ENCODE data around the gene SRGAP3. TPM values are rescaled to one million over a fixed set of nuclear protein-coding genes. Genes with fewer than 3 reads are reported as not detected.

The SRGAP3 gene
- total RNA-seq, 2 experiments from 2014 or later = 1.2 to 1.5 TPM

GRCh38 chr3:9117220-9117619 lies 132.2 kb downstream of the SRGAP3 start:
- no peak overlapping the region for H3K27ac Mint-ChIP-seq
- no peak for DNase-seq
- H3K36me3 Mint-ChIP-seq (ENCODE audit: low read depth) = no peaks in the 10 kb centered on the region
- H3K27me3 Mint-ChIP-seq = no peaks in the 10 kb centered on the region
- no peaks in the 10 kb centered on the region for H3K4me1 Mint-ChIP-seq
- H3K9me3 Mint-ChIP-seq (ENCODE audit: low read depth) = no peaks in the 10 kb centered on the region
- CTCF ChIA-PET = interaction anchor here (0.5 to 0.7 kb wide), 2 partner anchors 50 to 603 kb away, joined by 3 read pairs; no protein-coding TSS in a partner anchor
- H3K4me3 Mint-ChIP-seq = no peak overlapping the region
- intact Hi-C loops (cut with DNase I, micrococcal nuclease) = no loop called here
- POLR2A ChIA-PET = no interaction called here
- no peak for ATAC-seq

GRCh38 chr3:9116336-9116735 lies 133.1 kb downstream of the SRGAP3 start:
- Mint-ChIP-seq H3K4me3 (no peak overlapping the region), H3K9me3 (ENCODE audit: low read depth) (no peaks in the 10 kb centered on the region), H3K27ac (no peak overlapping the region), H3K36me3 (ENCODE audit: low read depth) (no peaks in the 10 kb centered on the region), H3K27me3 (no peaks in the 10 kb centered on the region), H3K4me1 (no peaks in the 10 kb centered on the region)
- ATAC-seq = no peak
- ChIA-PET CTCF (interaction anchor here (0.7 to 1.2 kb wide), 2 partner anchors 49 to 186 kb away, joined by 3 read pairs; no protein-coding TSS in a partner anchor), POLR2A (interaction anchor here (0.6 kb wide), 1 partner anchor 84 kb away, joined by 3 read pairs; no protein-coding TSS in a partner anchor)
- DNase-seq = no peak
- intact Hi-C loops (cut with DNase I, micrococcal nuclease) = no loop called here

- intact Hi-C loops (cut with DNase I, micrococcal nuclease) = no loop called here
- ChIA-PET CTCF (no interaction called here), POLR2A (no interaction called here)
- no peaks in the 10 kb centered on the region for H3K4me1 Mint-ChIP-seq
- H3K27me3 Mint-ChIP-seq = no peaks in the 10 kb centered on the region
- ATAC-seq = no peak
- H3K36me3 Mint-ChIP-seq (ENCODE audit: low read depth) = no peaks in the 10 kb centered on the region
- no peak for DNase-seq
- H3K4me3 Mint-ChIP-seq = no peak overlapping the region
- no peaks in the 10 kb centered on the region for H3K9me3 Mint-ChIP-seq (ENCODE audit: low read depth)
- no peak overlapping the region for H3K27ac Mint-ChIP-seq
Observed at GRCh38 chr3:9115336-9115735, 134.1 kb downstream of the SRGAP3 start.

GRCh38 chr3:9113040-9113439 lies 136.4 kb downstream of the SRGAP3 start:
- Mint-ChIP-seq H3K27me3 (no peaks in the 10 kb centered on the region), H3K36me3 (ENCODE audit: low read depth) (no peaks in the 10 kb centered on the region), H3K4me3 (no peak overlapping the region), H3K4me1 (no peaks in the 10 kb centered on the region), H3K27ac (no peak overlapping the region), H3K9me3 (ENCODE audit: low read depth) (no peaks in the 10 kb centered on the region)
- ChIA-PET POLR2A (no interaction called here), CTCF (no interaction called here)
- intact Hi-C loops (cut with DNase I, micrococcal nuclease) = no loop called here
- no peak for ATAC-seq
- DNase-seq = no peak

DNA sequence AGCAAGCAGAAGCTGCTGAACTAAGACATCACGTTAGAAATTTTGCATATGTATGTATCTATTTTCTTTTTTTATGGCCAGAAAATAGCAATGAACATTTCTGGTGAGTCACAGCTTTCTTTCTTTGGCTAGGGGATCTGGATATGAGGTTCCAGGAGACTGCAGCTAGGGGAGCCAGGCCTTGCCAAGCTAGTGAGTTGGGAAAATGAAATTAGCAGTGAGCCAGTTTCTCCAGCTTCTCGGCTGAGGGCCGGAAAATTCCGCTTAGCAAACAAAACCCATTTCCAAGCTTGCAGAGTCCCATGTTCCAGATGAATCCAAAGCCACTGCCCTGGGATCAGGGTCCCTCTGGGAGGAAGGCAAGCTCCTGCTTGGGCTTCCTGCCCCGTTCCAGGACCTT lies 137.6 kb downstream of the SRGAP3 start:
- no peak for ATAC-seq
- Mint-ChIP-seq H3K36me3 (ENCODE audit: low read depth) (no peaks in the 10 kb centered on the region), H3K9me3 (ENCODE audit: low read depth) (no peaks in the 10 kb centered on the region), H3K4me3 (no peak overlapping the region), H3K27me3 (no peaks in the 10 kb centered on the region), H3K4me1 (no peaks in the 10 kb centered on the region), H3K27ac (no peak overlapping the region)
- no peak for DNase-seq
- intact Hi-C loops (cut with DNase I, micrococcal nuclease) = no loop called here
- POLR2A ChIA-PET = interaction anchor here (0.6 kb wide), 1 partner anchor 21 kb away, joined by 3 read pairs; no protein-coding TSS in a partner anchor
- CTCF ChIA-PET = interaction anchor here (1.1 to 1.5 kb wide), 2 partner anchors 14 to 124 kb away, joined by 3 read pairs; no protein-coding TSS in a partner anchor

- no peaks in the 10 kb centered on the region for H3K4me1 Mint-ChIP-seq
- H3K9me3 Mint-ChIP-seq (ENCODE audit: low read depth) = no peaks in the 10 kb centered on the region
- ChIA-PET CTCF (interaction anchor here (1.1 to 1.5 kb wide), 2 partner anchors 14 to 123 kb away, joined by 3 read pairs; no protein-coding TSS in a partner anchor), POLR2A (no interaction called here)
- intact Hi-C loops (cut with DNase I, micrococcal nuclease) = no loop called here
- DNase-seq (peak; percentile 22), ATAC-seq (no peak)
- no peak overlapping the region for H3K4me3 Mint-ChIP-seq
- no peaks in the 10 kb centered on the region for H3K27me3 Mint-ChIP-seq
- H3K27ac Mint-ChIP-seq = no peak overlapping the region
- H3K36me3 Mint-ChIP-seq (ENCODE audit: low read depth) = no peaks in the 10 kb centered on the region
Observed at GRCh38 chr3:9111417-9111816, 138.0 kb downstream of the SRGAP3 start.

- Mint-ChIP-seq H3K27ac (no peak overlapping the region), H3K4me1 (no peaks in the 10 kb centered on the region), H3K27me3 (no peaks in the 10 kb centered on the region), H3K36me3 (ENCODE audit: low read depth) (no peaks in the 10 kb centered on the region), H3K9me3 (ENCODE audit: low read depth) (no peaks in the 10 kb centered on the region), H3K4me3 (no peak overlapping the region)
- ATAC-seq (no peak), DNase-seq (no peak)
- ChIA-PET POLR2A (no interaction called here), CTCF (interaction anchor here (0.5 kb wide), 1 partner anchor 105 kb away, joined by 3 read pairs; no protein-coding TSS in a partner anchor)
- intact Hi-C loops (cut with DNase I, micrococcal nuclease) = no loop called here
Observed at GRCh38 chr3:9110802-9111201, 138.6 kb downstream of the SRGAP3 start.

DNA sequence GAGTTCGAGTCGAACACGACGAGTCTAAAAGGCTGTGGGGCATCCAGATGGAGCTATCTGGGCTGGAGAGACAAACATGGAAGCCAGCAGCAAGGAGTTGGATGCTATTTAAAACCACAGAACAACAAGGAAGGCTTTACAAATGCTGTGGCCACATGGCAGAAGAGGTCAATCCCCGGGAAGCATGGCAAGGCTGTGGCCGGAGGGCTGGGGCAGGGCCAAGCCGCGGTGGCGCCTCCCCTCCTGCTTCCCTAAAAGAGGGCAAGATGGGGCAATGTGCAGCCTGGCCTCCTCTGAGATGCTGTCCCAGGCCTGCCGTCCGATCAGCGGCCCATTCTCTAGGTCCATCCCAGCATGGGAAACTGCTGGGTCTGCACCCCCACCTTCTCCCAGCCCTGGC lies 139.1 kb downstream of the SRGAP3 start:
- Mint-ChIP-seq H3K9me3 (ENCODE audit: low read depth) (no peaks in the 10 kb centered on the region), H3K4me3 (no peak overlapping the region), H3K36me3 (ENCODE audit: low read depth) (no peaks in the 10 kb centered on the region), H3K27me3 (no peaks in the 10 kb centered on the region), H3K27ac (no peak overlapping the region), H3K4me1 (no peaks in the 10 kb centered on the region)
- intact Hi-C loops (cut with DNase I, micrococcal nuclease) = no loop called here
- ATAC-seq (no peak), DNase-seq (no peak)
- POLR2A ChIA-PET = no interaction called here
- CTCF ChIA-PET = interaction anchor here (0.5 kb wide), 1 partner anchor 106 kb away, joined by 3 read pairs; no protein-coding TSS in a partner anchor

- Mint-ChIP-seq H3K4me1 (no peaks in the 10 kb centered on the region), H3K9me3 (ENCODE audit: low read depth) (no peaks in the 10 kb centered on the region), H3K4me3 (no peak overlapping the region), H3K27me3 (no peaks in the 10 kb centered on the region), H3K27ac (no peak overlapping the region), H3K36me3 (ENCODE audit: low read depth) (no peaks in the 10 kb centered on the region)
- CTCF ChIA-PET = interaction anchor here (1.4 kb wide), 1 partner anchor 121 kb away, joined by 4 read pairs; no protein-coding TSS in a partner anchor
- no peak for DNase-seq
- ATAC-seq = no peak
- POLR2A ChIA-PET = no interaction called here
- intact Hi-C loops (cut with DNase I, micrococcal nuclease) = no loop called here
Observed at GRCh38 chr3:9109568-9109914, 139.9 kb downstream of the SRGAP3 start.

GRCh38 chr3:9108876-9109567 lies 140.4 kb downstream of the SRGAP3 start:
- intact Hi-C loops (cut with DNase I, micrococcal nuclease) = no loop called here
- POLR2A ChIA-PET = no interaction called here
- H3K4me1 Mint-ChIP-seq = no peaks in the 10 kb centered on the region

GRCh38 chr3:9107738-9108137 lies 141.7 kb downstream of the SRGAP3 start:
- ChIA-PET CTCF (interaction anchor here (0.8 kb wide), 1 partner anchor 258 kb away, joined by 3 read pairs; no protein-coding TSS in a partner anchor), POLR2A (no interaction called here)
- Mint-ChIP-seq H3K27ac (no peak overlapping the region), H3K4me1 (no peaks in the 10 kb centered on the region), H3K36me3 (ENCODE audit: low read depth) (no peaks in the 10 kb centered on the region), H3K4me3 (no peak overlapping the region), H3K9me3 (ENCODE audit: low read depth) (no peaks in the 10 kb centered on the region), H3K27me3 (no peaks in the 10 kb centered on the region)
- intact Hi-C loops (cut with DNase I, micrococcal nuclease) = no loop called here
- ATAC-seq (no peak), DNase-seq (no peak)

More at GRCh38 chr3:9108876-9109567, 140.4 kb downstream of the SRGAP3 start:
- DNase-seq = no peak
- H3K36me3 Mint-ChIP-seq (ENCODE audit: low read depth) = no peaks in the 10 kb centered on the region
- no peak for ATAC-seq
- H3K27ac Mint-ChIP-seq = no peak overlapping the region
- H3K4me3 Mint-ChIP-seq = no peak overlapping the region
- no peaks in the 10 kb centered on the region for H3K9me3 Mint-ChIP-seq (ENCODE audit: low read depth)
- no peaks in the 10 kb centered on the region for H3K27me3 Mint-ChIP-seq
- CTCF ChIA-PET = interaction anchor here (1.4 kb wide), 1 partner anchor 121 kb away, joined by 4 read pairs; no protein-coding TSS in a partner anchor

DNA sequence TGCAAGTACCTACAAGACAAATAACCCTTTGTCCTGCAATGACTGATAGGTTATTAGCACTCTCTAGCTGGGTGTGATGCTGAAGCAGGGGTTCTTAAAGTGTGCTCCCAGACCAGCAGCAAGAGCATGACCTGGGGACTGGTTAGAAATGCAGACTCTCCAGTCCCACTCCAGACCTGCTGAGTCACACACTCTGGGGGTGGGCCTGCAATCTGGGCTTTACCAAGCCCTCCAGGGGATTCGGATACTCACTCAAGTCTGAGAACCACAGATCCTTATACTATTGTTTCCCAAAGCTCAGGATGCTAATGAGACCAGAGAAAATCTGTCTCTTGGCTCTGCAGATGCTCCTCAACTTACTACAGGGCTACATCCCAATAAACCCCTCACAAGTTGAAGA lies 144.0 kb downstream of the SRGAP3 start:
- ChIA-PET CTCF (interaction anchor here (0.6 to 0.8 kb wide), 3 partner anchors 102 to 265 kb away, joined by 3 read pairs; no protein-coding TSS in a partner anchor), POLR2A (no interaction called here)
- Mint-ChIP-seq H3K9me3 (ENCODE audit: low read depth) (no peaks in the 10 kb centered on the region), H3K4me1 (no peaks in the 10 kb centered on the region), H3K27me3 (no peaks in the 10 kb centered on the region), H3K36me3 (ENCODE audit: low read depth) (no peaks in the 10 kb centered on the region), H3K27ac (no peak overlapping the region), H3K4me3 (no peak overlapping the region)
- DNase-seq = no peak
- no peak for ATAC-seq
- intact Hi-C loops (cut with DNase I, micrococcal nuclease) = no loop called here

Data from activated CD4-positive, alpha-beta T cell treated with anti-CD3 and anti-CD28 coated beads for 36 hours (primary cell).